Measurements from ENCODE around the gene TMEM250.

Gene TMEM250

DNA sequence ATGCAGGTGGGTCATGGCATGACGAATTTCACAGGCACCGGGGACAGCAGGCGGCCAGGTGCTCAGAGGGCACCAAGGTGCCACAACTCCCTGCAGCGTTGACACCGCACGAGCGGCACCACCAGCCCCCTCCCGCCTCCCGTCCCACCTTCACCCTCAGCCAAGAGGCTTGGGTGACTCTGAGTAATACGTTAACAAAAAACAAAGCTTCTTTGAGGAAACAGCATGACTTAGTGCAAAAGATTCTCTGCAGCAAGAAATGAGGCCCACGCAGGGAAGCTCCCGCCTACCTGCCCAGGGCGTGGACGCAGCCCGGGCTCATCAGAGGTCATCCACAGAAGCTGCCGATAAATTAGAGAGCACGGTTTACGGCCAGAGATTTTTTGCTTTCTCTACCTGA is 4.1 kb downstream of the TMEM250 start:
- Histone ChIP-seq H3K4me3 (ENCODE audit: low read depth, low read length, poor library complexity, severe bottlenecking) (no peak overlapping the region), H3K79me2 (ENCODE audit: insufficient read depth, low read length) (no peaks in the 10 kb centered on the region), H3K9me2 (ENCODE audit: low read depth, low read length) (no peaks in the 10 kb centered on the region), H3K4me1 (ENCODE audit: insufficient read depth, low read length, severe bottlenecking) (peaks cover 47% of the 10 kb centered on the region), H3F3A (ENCODE audit: insufficient read depth, low read length) (no peaks in the 10 kb centered on the region), H3K4me2 (ENCODE audit: low read length) (no peak overlapping the region), H4K20me1 (ENCODE audit: insufficient read depth, low read length) (no peaks in the 10 kb centered on the region), H3K27me3 (ENCODE audit: insufficient read depth, low read length) (no peaks in the 10 kb centered on the region), H3K9me3 (ENCODE audit: low read length) (no peaks in the 10 kb centered on the region), H3K9ac (ENCODE audit: low read length) (no peak overlapping the region), H3K36me3 (ENCODE audit: insufficient read depth, low read length) (peaks cover 23% of the 10 kb centered on the region), H2AFZ (ENCODE audit: low read length) (no peak overlapping the region), H3K27ac (ENCODE audit: low read depth, low read length, poor library complexity, severe bottlenecking) (no peak overlapping the region)
- TF ChIP-seq, protein P1, sequence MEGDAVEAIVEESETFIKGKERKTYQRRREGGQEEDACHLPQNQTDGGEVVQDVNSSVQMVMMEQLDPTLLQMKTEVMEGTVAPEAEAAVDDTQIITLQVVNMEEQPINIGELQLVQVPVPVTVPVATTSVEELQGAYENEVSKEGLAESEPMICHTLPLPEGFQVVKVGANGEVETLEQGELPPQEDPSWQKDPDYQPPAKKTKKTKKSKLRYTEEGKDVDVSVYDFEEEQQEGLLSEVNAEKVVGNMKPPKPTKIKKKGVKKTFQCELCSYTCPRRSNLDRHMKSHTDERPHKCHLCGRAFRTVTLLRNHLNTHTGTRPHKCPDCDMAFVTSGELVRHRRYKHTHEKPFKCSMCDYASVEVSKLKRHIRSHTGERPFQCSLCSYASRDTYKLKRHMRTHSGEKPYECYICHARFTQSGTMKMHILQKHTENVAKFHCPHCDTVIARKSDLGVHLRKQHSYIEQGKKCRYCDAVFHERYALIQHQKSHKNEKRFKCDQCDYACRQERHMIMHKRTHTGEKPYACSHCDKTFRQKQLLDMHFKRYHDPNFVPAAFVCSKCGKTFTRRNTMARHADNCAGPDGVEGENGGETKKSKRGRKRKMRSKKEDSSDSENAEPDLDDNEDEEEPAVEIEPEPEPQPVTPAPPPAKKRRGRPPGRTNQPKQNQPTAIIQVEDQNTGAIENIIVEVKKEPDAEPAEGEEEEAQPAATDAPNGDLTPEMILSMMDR (IDR thresholded peaks at IDR 0.05; ENCODE audit: low read length) = no peak
- TF ChIP-seq EZH2 (IDR thresholded peaks at IDR 0.05; ENCODE audit: borderline replicate concordance, low read length) = no peak

DNA sequence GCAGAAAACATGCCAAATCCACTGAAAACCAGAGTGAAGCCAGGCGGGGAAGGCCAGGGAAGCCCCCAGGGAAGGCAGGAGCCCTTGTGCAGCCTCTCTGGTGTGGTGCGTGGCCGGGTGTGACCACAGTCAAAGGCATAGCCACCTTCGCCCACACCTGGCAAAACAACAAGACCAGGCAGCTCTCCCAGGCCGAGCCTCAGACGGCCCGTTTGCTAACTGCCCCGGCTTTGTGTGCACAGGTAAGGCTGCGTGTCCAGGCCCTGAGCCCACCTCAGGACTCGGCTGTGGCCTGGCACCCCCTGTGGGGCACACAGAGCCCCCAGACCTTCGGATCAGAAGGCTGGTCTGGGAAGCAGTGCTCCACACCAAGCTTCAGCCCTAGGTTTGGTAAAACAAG is 6.1 kb downstream of the TMEM250 start:
- H3K79me2 ChIP-seq (ENCODE audit: insufficient read depth, low read length) = no peaks in the 10 kb centered on the region
- no peak overlapping the region for H3K4me3 ChIP-seq (ENCODE audit: low read depth, low read length, poor library complexity, severe bottlenecking)
- no peaks in the 10 kb centered on the region for H3K9me3 ChIP-seq (ENCODE audit: low read length)
- no peaks in the 10 kb centered on the region for H3K9me2 ChIP-seq (ENCODE audit: low read depth, low read length)
- H3K27ac ChIP-seq (ENCODE audit: low read depth, low read length, poor library complexity, severe bottlenecking) = peak overlapping the region; percentile 61
- peaks cover 23% of the 10 kb centered on the region for H3K36me3 ChIP-seq (ENCODE audit: insufficient read depth, low read length)
- no peaks in the 10 kb centered on the region for H4K20me1 ChIP-seq (ENCODE audit: insufficient read depth, low read length)
- H3K9ac ChIP-seq (ENCODE audit: low read length) = no peak overlapping the region
- H2AFZ ChIP-seq (ENCODE audit: low read length) = no peak overlapping the region
- no peaks in the 10 kb centered on the region for H3K27me3 ChIP-seq (ENCODE audit: insufficient read depth, low read length)
- no peaks in the 10 kb centered on the region for H3F3A ChIP-seq (ENCODE audit: insufficient read depth, low read length)
- TF ChIP-seq EZH2 (IDR thresholded peaks at IDR 0.05; ENCODE audit: borderline replicate concordance, low read length) = no peak
- peaks cover 61% of the 10 kb centered on the region for H3K4me1 ChIP-seq (ENCODE audit: insufficient read depth, low read length, severe bottlenecking)
- no peak overlapping the region for H3K4me2 ChIP-seq (ENCODE audit: low read length)

DNA sequence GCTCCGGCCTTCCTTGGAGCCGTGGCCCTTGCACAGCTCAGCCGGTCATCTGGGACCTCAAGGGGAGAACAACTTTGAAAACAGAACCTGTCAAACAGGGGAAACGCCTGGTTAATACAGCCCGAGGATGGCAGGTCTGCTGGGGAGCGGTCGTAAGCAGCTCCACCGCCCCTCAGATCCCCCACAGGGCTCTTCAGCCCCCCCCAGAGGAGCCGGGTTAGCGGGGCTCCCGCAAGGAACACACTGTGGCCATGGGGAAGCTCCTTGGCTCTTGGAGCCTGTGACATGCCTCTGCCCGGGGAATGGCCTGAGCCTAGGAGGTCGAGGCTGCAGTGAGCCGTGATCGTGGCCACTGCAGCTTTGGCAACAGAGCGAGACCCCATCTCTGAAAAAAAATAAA is 6.8 kb downstream of the TMEM250 start:
- Histone ChIP-seq H3K27me3 (ENCODE audit: insufficient read depth, low read length) (no peaks in the 10 kb centered on the region), H3K4me1 (ENCODE audit: insufficient read depth, low read length, severe bottlenecking) (peaks cover 63% of the 10 kb centered on the region), H3K9me2 (ENCODE audit: low read depth, low read length) (no peaks in the 10 kb centered on the region), H4K20me1 (ENCODE audit: insufficient read depth, low read length) (no peaks in the 10 kb centered on the region), H2AFZ (ENCODE audit: low read length) (no peak overlapping the region), H3K79me2 (ENCODE audit: insufficient read depth, low read length) (no peaks in the 10 kb centered on the region), H3K27ac (ENCODE audit: low read depth, low read length, poor library complexity, severe bottlenecking) (peak overlapping the region; percentile 61), H3K9ac (ENCODE audit: low read length) (no peak overlapping the region), H3K36me3 (ENCODE audit: insufficient read depth, low read length) (peaks cover 23% of the 10 kb centered on the region), H3K4me3 (ENCODE audit: low read depth, low read length, poor library complexity, severe bottlenecking) (no peak overlapping the region), H3F3A (ENCODE audit: insufficient read depth, low read length) (no peaks in the 10 kb centered on the region), H3K9me3 (ENCODE audit: low read length) (no peaks in the 10 kb centered on the region), H3K4me2 (ENCODE audit: low read length) (no peak overlapping the region)
- TF ChIP-seq EZH2 (IDR thresholded peaks at IDR 0.05; ENCODE audit: borderline replicate concordance, low read length) = no peak
- TF ChIP-seq, protein P1 (IDR thresholded peaks at IDR 0.05; ENCODE audit: low read length) = no peak

DNA sequence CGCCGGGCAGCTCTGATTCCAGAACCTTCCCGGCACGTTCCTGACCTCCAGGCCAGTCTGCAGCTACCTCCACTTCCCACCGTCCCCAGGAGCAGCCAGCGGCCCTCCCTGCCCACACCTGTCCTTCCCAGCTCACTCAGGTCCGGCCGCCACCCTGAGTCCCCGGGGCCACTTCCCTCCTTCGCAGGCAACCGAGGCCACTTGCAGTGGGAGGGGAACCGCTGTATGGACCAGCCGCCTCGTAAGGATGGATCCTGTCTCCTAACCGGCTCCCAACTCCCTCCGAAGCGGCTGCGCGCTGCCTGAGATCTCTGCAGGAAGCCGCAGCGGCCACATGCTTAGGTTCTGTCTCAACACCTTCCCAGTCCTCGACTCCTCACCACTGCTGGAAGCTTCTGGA is 7.5 kb downstream of the TMEM250 start:
- H3K79me2 ChIP-seq (ENCODE audit: insufficient read depth, low read length) = no peaks in the 10 kb centered on the region
- peaks cover 68% of the 10 kb centered on the region for H3K4me1 ChIP-seq (ENCODE audit: insufficient read depth, low read length, severe bottlenecking)
- H3K27ac ChIP-seq (ENCODE audit: low read depth, low read length, poor library complexity, severe bottlenecking) = peak overlapping the region; percentile 61
- H3K4me3 ChIP-seq (ENCODE audit: low read depth, low read length, poor library complexity, severe bottlenecking) = no peak overlapping the region
- no peak overlapping the region for H3K4me2 ChIP-seq (ENCODE audit: low read length)
- no peak overlapping the region for H3K9ac ChIP-seq (ENCODE audit: low read length)
- H2AFZ ChIP-seq (ENCODE audit: low read length) = no peak overlapping the region
- peaks cover 17% of the 10 kb centered on the region; the same call in 1 of the 2 replicates for H3K36me3 ChIP-seq (ENCODE audit: insufficient read depth, low read length)
- no peaks in the 10 kb centered on the region for H4K20me1 ChIP-seq (ENCODE audit: insufficient read depth, low read length)
- H3F3A ChIP-seq (ENCODE audit: insufficient read depth, low read length) = no peaks in the 10 kb centered on the region
- no peaks in the 10 kb centered on the region for H3K9me2 ChIP-seq (ENCODE audit: low read depth, low read length)
- H3K9me3 ChIP-seq (ENCODE audit: low read length) = no peaks in the 10 kb centered on the region
- no peak for TF ChIP-seq EZH2 (IDR thresholded peaks at IDR 0.05; ENCODE audit: borderline replicate concordance, low read length)
- TF ChIP-seq, protein P1 (IDR thresholded peaks at IDR 0.05; ENCODE audit: low read length) = no peak
- no peaks in the 10 kb centered on the region for H3K27me3 ChIP-seq (ENCODE audit: insufficient read depth, low read length)

Data from OCI-LY1 (cell line).